ENCODE results near the gene TMEM144.

TMEM144 gene

DNA sequence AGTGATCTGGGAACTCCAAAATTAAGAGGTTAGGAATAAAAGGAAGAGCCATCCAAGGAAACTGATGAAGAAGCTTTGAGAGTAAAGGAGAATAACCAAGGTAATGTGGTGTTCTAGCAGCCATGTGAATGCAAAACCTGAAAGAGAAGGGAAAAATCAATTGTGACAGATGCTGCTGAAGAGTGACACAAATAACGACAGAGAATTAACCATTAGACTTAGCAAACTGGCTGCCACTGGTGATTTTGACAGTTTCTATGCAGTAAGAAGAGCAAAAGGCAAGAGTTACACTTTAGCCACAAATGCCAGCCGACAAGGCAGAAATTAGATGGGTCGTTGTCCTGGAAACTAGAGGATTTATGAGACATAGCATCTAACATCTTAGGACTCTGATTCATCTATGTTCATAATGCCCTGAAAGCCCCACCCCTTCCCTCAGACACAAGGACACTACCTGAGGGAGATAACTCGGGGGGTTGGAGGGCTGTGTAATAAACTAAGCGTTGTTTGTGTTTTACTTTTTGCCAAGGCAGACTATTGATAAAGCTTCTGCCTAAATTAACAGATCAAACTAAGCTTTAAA, 13.0 kb upstream of the TMEM144 start:
- TF ChIP-seq, protein P1, sequence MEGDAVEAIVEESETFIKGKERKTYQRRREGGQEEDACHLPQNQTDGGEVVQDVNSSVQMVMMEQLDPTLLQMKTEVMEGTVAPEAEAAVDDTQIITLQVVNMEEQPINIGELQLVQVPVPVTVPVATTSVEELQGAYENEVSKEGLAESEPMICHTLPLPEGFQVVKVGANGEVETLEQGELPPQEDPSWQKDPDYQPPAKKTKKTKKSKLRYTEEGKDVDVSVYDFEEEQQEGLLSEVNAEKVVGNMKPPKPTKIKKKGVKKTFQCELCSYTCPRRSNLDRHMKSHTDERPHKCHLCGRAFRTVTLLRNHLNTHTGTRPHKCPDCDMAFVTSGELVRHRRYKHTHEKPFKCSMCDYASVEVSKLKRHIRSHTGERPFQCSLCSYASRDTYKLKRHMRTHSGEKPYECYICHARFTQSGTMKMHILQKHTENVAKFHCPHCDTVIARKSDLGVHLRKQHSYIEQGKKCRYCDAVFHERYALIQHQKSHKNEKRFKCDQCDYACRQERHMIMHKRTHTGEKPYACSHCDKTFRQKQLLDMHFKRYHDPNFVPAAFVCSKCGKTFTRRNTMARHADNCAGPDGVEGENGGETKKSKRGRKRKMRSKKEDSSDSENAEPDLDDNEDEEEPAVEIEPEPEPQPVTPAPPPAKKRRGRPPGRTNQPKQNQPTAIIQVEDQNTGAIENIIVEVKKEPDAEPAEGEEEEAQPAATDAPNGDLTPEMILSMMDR (IDR thresholded peaks at IDR 0.05; ENCODE audit: low read depth, low read length, missing control alignments): no peak
- in situ Hi-C loops (cut with HindIII; ENCODE audit: low sequenced_read_pairs): no loop called here
- no peak overlapping the region for H3K4me3 ChIP-seq (ENCODE audit: low read depth, low read length)
- no peak for DNase-seq (ENCODE audit: low read depth)

DNA sequence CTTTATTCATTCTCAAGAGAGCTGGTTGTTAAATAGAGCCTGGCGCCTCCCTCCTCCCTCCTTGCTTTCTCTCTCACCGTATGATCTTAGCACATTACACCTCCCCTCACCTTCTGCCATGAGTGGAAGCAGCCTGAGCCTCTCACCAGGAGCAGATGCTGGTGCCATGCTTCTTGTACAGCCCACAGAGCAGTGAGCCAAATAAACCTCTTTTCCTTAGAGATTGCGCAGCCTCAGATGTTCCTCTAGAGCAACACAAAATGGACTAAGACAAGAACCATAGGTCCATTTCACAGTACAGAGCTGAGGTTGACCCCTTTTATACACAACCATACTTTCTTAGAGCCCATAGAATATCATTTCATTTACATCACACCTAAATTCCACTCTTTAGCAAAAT, 10.1 kb upstream of the TMEM144 start:
- no peak for DNase-seq (ENCODE audit: low read depth)
- no peak overlapping the region for H3K4me3 ChIP-seq (ENCODE audit: low read depth, low read length)
- in situ Hi-C loops (cut with HindIII; ENCODE audit: low sequenced_read_pairs): no loop called here
- TF ChIP-seq, protein P1 (IDR thresholded peaks at IDR 0.05; ENCODE audit: low read depth, low read length, missing control alignments): no peak

DNA sequence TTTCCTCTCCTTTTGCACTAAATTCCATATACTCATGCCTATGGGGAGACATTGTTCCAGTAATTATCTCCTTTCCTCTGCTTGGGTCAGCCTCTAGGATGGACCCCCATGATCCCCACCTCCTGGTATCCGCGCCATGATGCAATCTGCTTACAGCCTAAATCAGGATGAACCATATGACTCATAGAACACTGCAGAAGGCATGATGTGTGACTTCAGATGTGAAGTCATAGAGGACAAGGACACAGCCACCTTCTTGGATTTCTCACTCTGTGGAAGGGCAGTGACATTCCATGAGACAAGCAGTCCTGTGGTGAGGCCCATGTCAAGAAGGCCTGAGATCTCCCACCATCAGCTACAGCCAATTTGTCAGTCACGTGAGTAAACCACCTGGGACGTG, 9.0 kb upstream of the TMEM144 start:
- TF ChIP-seq, protein P1 (IDR thresholded peaks at IDR 0.05; ENCODE audit: low read depth, low read length, missing control alignments): no peak
- in situ Hi-C loops (cut with HindIII; ENCODE audit: low sequenced_read_pairs): no loop called here
- no peak overlapping the region for H3K4me3 ChIP-seq (ENCODE audit: low read depth, low read length)
- no peak for DNase-seq (ENCODE audit: low read depth)

DNA sequence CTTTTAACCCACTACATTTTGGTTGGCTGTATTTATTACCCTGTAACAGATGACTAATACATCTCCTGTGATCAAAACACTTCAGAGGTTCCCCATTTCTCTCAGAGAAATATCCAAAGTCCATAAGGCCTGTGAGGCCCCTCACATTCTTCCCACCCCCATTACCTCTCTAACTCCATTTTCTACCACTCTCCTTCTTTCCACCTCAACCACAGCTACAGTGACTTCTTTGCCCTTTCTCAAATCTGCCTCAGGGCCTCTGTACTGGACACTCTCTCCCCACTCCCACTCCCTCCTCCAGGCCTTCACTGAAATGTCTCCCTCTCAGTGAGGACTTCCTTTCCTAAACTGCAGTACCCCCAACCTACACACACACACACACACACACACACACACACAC, 8.4 kb upstream of the TMEM144 start:
- no peak overlapping the region for H3K4me3 ChIP-seq (ENCODE audit: low read depth, low read length)
- no peak for DNase-seq (ENCODE audit: low read depth)
- TF ChIP-seq, protein P1 (IDR thresholded peaks at IDR 0.05; ENCODE audit: low read depth, low read length, missing control alignments): no peak
- in situ Hi-C loops (cut with HindIII; ENCODE audit: low sequenced_read_pairs): no loop called here

DNA sequence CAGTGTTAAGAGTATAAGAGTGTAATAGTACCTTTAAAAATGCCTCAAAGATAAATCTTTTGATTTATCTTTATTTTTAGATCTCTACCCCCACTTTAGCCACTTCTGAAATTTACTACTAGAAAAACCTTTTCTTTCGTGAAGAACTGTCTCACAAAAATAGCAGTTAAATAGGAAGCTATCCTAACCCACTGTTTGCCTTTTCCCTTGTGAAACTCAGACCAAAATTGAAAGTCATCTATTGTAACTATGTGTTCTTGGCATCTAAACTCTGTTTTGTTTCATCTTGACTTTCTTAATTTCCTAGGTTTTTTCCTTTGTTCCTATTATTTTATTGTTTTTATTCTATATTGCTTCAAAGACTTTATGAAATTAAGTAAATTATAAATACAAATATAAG, 7.8 kb upstream of the TMEM144 start:
- H3K4me3 ChIP-seq (ENCODE audit: low read depth, low read length): no peak overlapping the region
- in situ Hi-C loops (cut with HindIII; ENCODE audit: low sequenced_read_pairs): no loop called here
- no peak for DNase-seq (ENCODE audit: low read depth)
- TF ChIP-seq, protein P1 (IDR thresholded peaks at IDR 0.05; ENCODE audit: low read depth, low read length, missing control alignments): no peak

DNA sequence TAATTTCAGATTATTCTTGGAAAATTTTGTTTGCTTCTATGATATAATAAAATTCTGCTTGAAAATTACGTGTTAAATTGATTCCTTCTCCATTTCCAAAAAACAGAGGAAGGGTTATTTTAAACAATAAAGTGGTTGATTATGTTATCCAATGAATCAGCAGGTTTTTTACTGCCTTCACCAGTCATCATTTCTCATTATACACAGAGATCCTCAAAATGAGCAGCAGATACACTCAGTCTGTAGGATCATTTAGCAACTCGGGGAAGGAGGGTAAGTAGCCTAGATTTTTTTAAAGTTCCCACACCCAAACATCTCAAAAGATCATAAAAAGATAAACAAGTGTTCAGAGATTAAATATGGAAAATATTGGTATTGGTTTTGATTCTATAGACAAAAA, 6.8 kb upstream of the TMEM144 start:
- H3K4me3 ChIP-seq (ENCODE audit: low read depth, low read length): no peak overlapping the region
- TF ChIP-seq, protein P1 (IDR thresholded peaks at IDR 0.05; ENCODE audit: low read depth, low read length, missing control alignments): no peak
- in situ Hi-C loops (cut with HindIII; ENCODE audit: low sequenced_read_pairs): no loop called here
- DNase-seq (ENCODE audit: low read depth): no peak

Data from astrocyte of the cerebellum (primary cell).